ENCODE results near the gene OR6X1.

GRCh38 chr11:123797541-123797940, 43.2 kb upstream of the OR6X1 start:
- TF ChIP-seq, protein P1, sequence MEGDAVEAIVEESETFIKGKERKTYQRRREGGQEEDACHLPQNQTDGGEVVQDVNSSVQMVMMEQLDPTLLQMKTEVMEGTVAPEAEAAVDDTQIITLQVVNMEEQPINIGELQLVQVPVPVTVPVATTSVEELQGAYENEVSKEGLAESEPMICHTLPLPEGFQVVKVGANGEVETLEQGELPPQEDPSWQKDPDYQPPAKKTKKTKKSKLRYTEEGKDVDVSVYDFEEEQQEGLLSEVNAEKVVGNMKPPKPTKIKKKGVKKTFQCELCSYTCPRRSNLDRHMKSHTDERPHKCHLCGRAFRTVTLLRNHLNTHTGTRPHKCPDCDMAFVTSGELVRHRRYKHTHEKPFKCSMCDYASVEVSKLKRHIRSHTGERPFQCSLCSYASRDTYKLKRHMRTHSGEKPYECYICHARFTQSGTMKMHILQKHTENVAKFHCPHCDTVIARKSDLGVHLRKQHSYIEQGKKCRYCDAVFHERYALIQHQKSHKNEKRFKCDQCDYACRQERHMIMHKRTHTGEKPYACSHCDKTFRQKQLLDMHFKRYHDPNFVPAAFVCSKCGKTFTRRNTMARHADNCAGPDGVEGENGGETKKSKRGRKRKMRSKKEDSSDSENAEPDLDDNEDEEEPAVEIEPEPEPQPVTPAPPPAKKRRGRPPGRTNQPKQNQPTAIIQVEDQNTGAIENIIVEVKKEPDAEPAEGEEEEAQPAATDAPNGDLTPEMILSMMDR (IDR thresholded peaks at IDR 0.05): no peak
- TF ChIP-seq EP300 (IDR thresholded peaks at IDR 0.05) (no peak), POLR2A (IDR thresholded peaks at IDR 0.05) (no peak), POLR2AphosphoS5 (IDR thresholded peaks at IDR 0.05) (no peak)
